Endometrial microvascular endothelial cells (primary cell): ENCODE data around the gene ZHX3. TPM values are rescaled to one million over a fixed set of nuclear protein-coding genes. Genes with fewer than 3 reads are reported as not detected.
"Not testable (repeated sequence)": the region's sequence is repeated elsewhere in the genome, so short reads cannot be mapped to it uniquely, and the experiment has no call there.

ENCODE experiments used
- in situ Hi-C: cut with HindIII; loops from 2 replicates; pipeline ENCODE4 v1.10.0; 2017; ENCODE audit warnings: low sequenced_read_pairs, low pct_unique_long_range_greater_than_20kb; ENCODE audit errors: inconsistent ontology term
- total RNA-seq: library from RNA; depleted of rRNA; stranded (reverse); fragments of >200 nt; gene quantifications from one replicate; pipeline ENCODE4 v1.2.3, GENCODE V29; 2015; ENCODE audit errors: inconsistent ontology term

The ZHX3 gene
- total RNA-seq, 1 donor from 2014 or later = 10.2 TPM

DNA sequence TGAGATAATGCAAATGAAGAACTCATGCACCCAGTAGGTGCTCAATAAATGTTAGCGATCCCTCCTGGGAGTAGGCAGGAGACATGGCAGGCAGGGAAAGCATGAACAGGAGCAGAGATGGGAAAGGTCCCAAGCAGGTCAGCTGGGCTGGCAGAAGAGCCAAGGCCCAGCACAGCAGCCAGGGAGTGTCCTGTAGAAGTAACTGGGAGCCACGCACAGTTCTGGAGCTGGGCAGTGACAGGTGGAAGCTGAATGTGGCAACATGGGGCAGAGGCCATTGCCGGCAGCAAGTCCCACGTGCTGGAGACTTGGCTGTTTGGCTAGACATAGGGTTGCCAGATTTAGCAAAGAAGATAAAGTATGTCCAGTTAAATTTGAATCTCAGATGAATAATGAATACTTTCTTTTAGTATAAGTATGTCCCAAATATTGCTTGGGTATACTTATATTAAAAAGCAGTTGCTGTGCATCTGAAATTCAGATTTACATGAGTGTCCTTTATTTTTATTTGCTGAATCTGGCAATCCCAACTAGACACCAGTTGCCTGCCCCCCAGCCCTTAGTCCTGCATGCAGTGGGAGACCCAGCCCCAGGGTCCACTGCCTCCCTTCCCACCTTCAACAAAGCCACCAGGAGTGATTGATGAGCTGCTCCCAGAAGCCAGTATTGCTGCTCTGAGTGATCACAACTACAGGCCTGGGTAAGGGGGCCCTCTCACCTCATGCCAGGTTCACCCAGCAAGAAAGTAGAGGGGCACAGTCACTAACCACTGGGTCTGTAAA, 19.4 kb upstream of the ZHX3 start:
- in situ Hi-C loops = no loop called here

DNA sequence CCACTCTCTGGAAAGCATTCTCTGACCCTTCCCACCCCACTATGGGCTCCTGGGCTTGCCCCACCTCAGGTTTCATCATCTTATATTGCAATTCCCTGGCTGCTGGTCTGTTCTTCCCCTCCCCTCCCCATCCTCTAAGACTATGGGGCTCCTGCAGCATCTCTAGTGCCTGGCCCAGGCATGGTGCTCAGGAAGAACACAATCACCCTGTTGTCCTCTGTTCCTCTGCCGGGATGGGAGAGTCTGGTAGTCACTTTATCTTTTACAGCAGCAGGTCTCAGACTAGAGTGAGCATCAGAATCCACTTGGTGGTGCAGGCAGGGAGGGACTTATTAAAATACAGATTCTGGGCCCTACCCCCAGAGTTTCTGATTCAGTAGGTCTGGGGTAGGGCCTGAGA, 18.1 kb upstream of the ZHX3 start:
- in situ Hi-C loops = no loop called here

GRCh38 chr20:41334443-41335421, 17.2 kb upstream of the ZHX3 start:
- in situ Hi-C loops = no loop called here

- in situ Hi-C loops = no loop called here
Observed at GRCh38 chr20:41334036-41334435, 16.5 kb upstream of the ZHX3 start.

DNA sequence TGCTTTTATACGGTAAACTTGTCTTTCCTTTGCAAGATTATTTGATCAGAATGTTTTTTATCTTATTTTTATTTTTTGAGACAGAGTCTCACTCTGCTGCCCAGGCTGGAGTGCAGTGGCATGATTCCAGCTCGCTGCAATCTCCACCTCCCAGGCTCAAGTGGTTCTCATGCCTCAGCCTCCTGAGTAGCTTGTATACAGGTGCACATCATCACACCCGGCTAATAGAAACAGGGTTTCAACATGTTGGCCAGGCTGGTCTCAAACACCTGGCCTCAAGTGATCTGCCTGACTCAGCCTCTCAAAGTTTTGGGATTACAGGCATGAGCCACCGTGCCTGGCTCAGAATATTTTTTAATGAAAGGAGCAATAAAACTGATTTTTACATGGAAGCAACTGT, 14.2 kb upstream of the ZHX3 start:
- in situ Hi-C loops = no loop called here

DNA sequence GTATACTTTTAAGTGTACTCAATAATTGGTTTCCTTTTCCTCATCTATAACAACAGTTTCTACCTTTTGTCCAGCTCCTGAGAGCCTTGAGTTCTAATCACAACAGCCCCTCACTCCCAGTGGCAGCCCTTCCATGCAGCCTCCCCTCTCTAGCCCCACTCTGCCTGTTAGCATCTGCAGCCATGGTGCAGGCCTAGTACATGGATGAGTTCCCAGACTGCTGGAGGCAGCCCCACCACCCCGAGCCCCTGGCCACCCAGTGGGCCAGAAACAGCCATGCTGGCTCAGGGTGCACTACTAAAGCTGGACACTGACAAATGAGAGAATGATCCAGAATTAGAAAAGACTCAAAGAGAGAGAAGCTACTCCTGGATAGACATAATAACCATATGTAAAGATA, 13.4 kb upstream of the ZHX3 start:
- in situ Hi-C loops = no loop called here

DNA sequence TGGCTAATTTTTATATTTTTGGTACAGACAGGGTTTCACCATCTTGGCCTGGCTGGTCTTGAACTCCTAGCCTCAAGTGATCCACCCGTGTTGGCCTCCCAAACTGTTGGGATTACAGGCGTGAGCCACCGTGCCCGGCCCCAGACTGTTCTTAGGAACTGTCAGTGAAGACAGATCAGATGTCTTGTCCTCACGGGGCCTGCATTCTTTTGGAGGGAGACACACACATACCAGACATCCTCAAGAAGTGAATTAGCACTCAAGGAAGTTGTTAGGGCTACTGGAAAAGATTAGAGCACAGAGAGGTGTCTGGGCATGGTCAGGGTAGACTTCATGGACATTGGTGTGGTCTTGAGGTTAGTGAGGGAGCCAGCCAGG, 12.8 kb upstream of the ZHX3 start:
- in situ Hi-C loops = no loop called here

- in situ Hi-C loops = no loop called here
Observed at GRCh38 chr20:41329435-41330342, 12.2 kb upstream of the ZHX3 start.

DNA sequence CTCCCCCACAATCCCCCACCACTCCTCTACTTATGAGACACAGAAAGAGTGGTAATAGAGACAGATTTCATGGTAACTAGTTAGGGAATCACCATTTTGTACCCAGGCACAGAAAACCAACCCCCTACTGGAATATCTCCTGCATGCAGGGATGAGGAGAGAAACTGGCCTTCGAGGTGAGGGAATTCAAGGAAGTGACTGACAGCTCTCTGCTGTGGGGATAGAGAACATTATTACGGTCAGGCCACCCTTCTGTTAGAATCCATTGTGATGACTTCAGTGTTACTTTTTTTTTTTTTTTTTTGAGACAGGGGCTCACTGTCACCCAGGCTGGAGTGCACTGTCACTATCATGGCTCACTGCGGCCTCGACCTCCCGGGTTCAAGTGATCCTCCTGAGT, 9.6 kb upstream of the ZHX3 start:
- in situ Hi-C loops = no loop called here

DNA sequence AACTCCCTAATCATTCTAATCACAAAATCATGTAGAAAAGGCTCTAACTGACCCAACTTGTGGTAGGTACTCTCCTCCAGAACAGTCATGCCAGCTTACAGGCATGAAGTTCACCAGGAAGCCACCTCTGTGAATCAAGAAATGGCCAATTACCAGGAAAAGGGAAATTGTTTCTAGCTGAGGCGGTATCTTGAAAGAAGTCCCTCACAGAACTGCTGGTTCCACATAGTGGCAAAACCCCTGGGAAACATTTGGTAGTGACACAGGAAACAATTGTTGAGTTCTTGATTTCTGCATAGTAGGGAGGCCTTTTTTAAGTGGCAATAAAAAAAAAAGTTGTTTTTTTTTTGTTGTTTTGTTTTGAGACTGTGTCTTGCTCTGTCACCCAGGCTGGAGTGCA, 3.4 kb upstream of the ZHX3 start:
- in situ Hi-C loops = no loop called here

- in situ Hi-C loops = no loop called here
Observed at GRCh38 chr20:41320441-41320840, 2.9 kb upstream of the ZHX3 start.

GRCh38 chr20:41318271-41318649, 729 bp upstream of the ZHX3 start:
- in situ Hi-C loops = no loop called here

DNA sequence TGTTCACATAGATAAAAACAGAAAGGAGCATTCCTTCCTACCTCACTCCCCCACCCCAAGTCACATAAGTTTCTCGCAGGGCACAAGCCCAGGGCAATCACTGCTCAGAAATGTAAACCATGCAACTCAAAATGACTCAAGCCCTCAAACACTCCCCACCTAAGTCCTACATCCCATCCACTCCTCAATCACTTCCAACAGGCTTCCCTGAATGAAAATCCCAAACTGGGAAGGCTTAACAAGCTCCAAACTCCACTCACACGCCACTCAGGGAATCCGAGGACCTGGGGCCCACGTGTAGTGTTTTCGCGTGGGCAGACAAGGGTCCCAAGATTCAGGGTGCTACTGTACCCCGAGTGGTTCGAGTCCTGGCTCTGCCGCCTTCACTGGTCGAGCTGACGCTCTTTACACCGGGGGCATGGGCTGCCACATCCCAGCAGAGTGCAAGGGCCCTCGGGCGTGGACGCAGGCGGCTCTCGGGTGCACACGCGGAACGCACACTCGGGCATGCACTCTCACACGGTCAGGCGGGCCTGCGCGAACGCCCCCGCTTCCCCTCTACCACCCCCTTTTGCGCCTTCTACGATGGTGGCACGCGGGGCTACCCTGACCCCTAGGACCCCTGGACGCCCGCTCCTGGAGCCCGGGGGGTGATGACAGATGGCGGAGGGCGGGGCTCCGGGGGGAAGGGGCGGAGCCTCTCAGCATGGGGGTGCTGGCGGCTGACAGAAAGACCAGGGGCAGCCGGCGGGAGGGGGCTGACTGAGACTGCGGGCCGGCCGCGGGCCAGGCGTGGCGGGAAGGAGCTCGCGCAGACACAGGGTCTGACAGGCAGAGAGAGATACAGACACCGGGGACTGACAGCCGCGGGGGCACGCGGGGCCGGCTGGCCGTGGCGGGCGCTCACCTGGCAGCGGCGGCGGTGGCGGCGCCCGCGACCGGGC, 657 bp downstream of the ZHX3 start:
- in situ Hi-C loops = no loop called here

DNA sequence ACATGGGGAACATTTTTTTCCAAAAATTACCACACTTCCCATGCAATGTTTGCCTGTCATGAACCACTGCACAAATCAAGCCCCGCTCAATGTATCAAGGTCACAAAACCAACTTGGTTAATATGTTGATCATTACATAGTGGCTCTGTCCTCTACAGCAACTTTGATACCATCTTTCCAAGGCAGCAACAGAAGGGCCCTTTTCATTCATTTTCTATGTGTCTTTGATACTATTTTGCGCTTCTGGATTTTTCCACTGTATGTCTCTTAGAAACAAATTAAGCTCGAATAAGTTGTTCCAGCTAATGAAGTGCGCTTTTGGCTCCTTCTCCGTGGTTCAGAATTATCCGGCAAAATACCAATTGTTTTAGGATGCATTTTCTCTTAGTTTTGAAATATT, 1.5 kb downstream of the ZHX3 start:
- in situ Hi-C loops = no loop called here

DNA sequence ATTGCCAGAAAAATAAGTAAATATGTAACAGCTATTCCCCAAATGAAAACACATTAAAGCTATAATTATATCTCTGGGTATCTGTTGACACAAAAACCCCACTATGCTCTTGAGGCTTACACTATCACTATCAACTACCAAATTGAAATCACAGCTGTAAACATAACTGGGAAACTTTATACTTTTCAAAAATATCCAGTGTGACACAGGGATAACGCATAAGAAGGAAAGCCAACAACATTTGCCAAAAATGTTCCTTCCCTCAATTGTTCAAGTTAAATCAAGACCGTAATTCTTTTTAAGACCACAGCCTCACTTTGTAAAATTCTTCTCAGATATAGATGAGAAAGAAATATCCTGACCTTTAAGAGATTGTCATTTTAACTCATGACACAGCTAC, 3.1 kb downstream of the ZHX3 start:
- in situ Hi-C loops = no loop called here

DNA sequence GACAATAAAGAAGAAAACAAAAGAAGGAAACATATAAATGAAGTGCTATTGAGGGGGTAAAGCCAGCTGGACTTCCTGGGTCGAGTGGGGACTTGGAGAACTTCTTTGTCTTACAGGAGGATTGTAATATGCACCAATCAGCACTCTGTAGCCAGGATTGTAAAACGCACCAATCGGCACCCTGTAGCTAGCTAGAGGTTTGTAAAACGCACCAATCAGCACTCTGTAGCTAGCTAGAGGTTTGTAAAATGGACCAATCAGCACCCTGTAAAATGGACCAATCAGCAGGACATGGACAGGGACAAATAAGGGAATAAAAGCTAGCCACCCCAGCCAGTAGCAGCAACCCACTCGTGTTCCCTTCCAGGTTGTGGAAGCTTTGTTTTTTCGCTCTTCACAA, 5.5 kb downstream of the ZHX3 start:
- in situ Hi-C loops = not testable (repeated sequence)

- in situ Hi-C loops = no loop called here
Observed at GRCh38 chr20:41309817-41310216, 7.7 kb downstream of the ZHX3 start.

GRCh38 chr20:41308726-41309413, 8.7 kb downstream of the ZHX3 start:
- in situ Hi-C loops = no loop called here
